NK-92 (cell line): Measurements from ENCODE around the gene SRPK1.

ENCODE experiments used
- DNase-seq: peaks from one replicate; lab custom pipeline; 2025; ENCODE audit not compliant: unreplicated experiment; lab: John Stamatoyannopoulos, UW

SRPK1 gene

DNA sequence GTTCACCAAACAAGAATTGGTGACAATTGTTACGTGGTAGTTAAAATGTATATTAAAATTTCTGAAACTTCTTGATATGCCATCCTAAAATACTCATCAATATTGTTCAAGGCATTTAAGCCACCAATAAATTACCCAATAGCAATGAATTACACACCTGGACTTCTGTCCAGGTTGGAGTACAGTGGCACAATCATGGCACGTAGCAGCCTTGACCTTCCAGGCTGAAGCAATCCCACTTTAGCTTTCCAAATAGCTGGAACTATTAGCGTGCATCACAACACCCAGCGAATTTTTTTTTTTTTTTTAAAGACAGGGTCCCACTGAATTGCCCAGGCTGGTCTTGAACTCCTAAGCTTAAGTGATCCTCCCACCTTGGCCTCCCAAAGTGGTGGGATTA is 17.2 kb downstream of the SRPK1 start:
- DNase-seq = no peak

DNA sequence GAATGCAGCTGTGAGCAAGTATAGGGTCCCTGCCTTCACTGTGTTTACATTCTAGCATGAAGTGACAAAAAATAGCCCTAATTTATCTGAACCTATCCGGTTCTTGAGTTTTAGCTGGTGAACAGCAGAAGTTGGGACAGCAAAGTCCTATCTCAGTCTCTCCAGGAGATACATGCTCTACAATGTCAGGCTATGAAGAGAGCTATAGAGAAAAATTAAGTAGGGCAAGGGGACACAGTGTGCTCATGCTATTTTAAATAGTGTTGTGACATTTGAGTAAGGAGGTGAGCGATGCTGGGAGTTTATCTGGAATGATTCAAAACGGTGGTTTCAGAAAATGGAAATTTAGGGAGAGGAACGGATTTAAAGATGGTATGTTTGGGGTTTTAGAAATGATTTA is 20.4 kb downstream of the SRPK1 start:
- no peak for DNase-seq

DNA sequence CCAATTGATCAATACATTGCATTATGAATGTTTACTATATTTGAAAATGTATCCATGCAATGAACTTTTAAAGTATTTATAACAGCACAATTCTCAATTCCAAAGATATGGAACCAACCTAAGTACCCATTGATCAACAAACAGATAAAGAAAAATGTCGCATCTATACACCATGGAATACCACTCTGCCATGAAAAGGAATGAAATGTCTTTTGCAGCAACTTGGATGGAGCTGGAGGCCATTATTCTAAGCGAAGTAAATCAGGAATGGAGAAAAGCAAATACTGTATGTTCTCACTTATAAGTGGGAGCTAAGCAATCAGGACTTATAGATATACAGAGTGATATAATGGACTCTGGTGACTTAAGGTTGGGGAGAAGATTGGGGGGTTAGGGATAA is 22.9 kb downstream of the SRPK1 start:
- DNase-seq = no peak

DNA sequence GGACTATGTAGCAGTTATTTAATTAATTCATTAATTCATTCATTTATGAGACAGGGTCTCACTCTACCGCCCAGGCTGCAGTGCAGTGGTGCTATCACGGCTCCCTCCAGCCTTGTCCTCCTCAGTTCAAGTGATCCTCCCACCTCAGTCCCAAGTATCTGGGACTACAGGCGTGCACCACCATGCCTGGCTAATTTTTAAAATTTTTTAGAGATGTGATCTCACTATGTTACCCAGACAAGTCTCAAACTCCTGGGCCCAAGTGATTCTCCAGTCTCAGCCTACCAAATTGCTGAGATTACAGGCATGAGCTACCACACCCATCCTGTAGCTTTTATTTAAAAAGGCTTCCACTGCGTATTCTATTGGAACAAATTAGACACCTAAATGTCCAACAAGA is 23.4 kb downstream of the SRPK1 start:
- no peak for DNase-seq

DNA sequence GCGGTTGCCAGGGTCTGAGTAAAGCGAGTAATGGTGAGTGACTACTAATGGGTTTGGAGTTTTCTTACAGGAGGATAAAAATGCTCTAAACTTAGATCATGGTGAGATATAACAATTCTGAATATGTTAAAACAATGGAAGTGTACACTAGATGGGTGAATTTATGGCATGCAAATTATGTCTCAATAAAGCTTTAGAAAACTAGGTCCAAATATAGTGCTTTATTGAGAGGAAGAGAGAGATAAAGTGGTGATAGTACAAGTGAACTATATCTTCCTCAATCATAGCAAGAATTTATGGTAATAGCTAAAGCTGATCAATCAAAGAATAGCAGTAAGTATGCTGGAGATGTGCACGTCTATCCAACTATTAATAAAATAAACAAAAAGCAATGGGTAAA is 23.9 kb downstream of the SRPK1 start:
- DNase-seq = no peak

DNA sequence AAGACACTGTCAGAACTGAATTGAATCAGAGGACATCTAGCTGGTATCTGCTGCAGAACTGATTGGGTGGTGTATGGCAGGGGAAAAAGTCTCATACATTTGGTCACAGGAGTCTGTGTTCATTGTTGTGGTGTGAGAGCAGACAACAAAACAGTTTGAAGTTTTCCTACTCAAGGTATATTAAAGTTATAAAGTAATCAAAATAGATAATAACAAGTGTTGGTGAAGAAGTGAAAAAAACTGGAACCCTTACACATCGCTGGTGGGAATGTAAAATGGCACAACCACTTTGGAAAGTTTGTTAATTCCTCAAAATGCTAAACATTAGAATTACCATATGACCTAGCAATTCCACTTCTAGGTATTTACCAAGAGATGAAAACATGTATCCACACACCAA is 24.7 kb downstream of the SRPK1 start:
- DNase-seq = no peak

DNA sequence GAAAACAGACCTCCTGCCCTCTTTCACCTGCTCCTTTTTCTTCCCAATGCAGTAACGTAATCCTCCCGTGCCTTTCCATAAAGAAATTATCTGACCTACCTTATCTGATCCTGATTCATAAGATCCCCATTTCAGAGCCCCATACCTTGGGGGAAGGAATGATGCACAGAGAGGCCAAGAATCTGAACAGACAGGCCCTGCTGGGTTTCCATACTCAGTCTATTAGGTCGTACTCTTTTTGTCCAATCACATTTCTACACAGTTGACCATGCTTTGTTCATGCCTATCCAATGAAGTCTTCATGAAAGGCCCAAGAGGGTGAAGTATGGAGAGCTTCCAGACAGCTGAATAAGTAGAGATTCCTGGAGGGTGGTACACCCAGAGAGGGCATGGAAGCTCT is 25.3 kb downstream of the SRPK1 start:
- DNase-seq = no peak

DNA sequence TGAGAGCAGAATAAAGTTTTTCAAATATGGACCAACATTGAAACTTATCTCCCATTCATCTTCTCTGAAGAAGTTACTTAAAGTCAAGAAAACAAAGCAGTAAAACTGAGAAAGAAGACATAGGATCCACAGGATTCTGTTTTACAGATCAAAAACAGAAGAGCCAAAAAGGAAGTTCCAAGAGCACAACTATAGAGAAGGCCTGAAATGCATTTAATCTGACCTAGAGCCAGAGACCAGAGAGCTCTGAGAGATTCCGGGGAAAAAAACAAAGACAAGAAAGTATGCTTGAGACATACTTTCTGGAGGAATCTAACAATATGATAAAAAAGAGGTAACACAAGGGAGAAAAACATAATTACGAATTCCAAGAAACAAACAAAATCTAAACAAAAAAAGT is 26.1 kb downstream of the SRPK1 start:
- DNase-seq = no peak

DNA sequence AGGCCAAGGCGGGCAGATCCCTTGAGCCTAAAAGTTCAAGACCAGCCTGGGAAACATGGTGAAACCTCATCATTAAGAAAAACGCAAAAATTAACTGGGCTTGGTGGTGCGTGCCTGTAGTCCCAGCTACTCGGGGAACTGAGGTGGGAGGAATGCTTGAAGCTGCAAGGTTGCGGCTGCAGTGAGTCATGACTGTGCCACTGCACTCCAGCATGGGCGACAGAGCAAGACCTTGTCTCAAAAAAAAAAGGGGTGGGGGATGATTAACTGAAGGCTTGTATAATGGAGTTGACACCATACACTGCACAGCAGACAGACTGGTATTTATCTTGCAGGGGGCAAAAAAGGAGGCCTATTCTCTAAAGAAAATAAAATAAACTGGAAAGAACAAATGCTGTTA is 27.7 kb downstream of the SRPK1 start:
- DNase-seq = no peak

DNA sequence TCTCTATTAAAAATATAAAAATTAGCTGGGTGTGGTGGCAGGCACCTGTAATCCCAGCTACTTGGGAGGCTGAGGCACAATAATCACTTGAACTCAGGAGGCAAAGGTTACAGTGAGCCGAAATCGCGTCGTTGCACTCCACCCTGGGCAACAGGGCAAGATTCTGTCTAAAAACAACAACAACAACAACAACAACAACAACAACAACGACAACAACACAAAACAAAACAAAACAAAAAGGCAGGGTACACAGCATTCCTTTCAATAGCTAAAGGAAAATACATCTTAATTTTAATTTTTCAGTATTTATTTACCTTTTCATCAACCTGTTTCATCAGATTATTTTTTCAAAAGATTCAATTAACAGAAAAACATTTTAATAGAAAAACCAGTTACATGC is 28.4 kb downstream of the SRPK1 start:
- DNase-seq = no peak

DNA sequence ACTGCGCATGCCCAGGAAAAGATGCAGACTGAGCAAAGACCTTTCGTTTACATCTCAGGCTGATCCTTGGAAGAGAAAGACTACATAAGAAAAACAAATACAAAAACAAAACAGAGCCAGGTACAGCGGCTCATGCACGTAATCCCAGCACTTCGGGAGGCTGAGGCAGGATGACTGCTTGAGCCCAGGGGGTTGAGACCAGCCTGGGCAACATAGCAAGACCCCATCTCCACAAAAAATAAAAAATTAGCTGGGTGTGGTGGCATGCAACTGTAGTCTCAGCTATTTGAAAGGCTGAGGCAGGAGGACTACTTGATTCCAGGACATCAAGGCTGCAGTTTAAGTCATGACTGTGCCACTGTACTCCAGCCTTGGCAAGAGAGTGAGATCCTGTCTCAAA is 41.7 kb downstream of the SRPK1 start:
- DNase-seq = no peak

DNA sequence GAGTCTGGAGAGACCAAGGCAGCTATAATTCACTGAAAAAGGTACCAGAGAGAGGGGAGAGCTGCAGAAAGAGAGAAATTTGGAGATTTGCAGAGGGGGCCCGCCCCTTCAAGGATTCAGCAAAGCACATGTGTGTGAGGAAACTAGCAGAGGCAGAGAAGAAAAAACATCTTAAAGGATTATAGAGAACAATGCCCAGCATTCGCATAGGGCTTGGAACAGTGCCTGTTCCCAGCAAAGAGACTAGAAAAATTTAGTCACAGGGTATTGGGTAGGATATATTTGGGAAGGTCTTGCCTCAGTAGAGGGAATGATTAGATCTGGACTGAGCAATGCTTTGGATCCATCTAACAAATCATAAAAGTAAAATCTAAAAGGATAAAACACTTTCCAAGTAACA is 44.0 kb downstream of the SRPK1 start:
- no peak for DNase-seq

DNA sequence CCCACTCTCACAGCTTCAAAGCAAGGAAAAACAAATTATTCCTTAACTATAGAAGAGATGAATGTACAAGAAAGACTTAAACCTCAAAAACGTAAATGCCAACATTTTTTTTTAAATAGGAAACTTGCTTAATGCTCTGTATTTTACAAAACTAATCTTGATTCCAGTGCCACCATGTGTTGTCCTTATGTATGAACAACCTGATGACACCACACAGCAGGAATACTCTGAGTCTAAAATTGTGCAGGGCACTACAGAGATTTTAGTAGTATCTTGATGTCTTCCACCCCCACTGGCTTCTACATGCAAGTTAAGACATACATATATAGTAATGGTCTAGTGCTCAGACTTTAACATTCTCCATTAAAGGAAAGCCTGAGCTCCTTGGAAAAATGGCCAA is 46.2 kb downstream of the SRPK1 start:
- DNase-seq = no peak

DNA sequence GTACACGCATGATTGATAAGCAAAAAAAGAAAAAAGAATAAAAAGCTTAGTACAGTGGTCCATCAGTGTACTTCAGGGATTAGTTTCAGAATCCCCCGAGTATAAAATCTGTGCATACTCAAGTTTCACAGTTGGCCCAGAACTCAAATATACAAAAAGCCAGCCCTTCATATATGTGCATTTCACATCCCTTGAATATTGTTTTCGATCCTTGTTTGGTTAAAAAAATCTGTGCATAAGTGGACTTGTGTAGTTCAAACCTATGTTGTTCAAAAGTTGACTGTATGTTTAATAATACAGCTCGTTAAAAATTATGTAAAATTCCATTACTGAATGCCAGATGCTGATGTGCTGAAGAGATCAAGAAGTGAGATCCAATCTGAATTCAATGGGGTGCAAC is 61.5 kb downstream of the SRPK1 start:
- no peak for DNase-seq

DNA sequence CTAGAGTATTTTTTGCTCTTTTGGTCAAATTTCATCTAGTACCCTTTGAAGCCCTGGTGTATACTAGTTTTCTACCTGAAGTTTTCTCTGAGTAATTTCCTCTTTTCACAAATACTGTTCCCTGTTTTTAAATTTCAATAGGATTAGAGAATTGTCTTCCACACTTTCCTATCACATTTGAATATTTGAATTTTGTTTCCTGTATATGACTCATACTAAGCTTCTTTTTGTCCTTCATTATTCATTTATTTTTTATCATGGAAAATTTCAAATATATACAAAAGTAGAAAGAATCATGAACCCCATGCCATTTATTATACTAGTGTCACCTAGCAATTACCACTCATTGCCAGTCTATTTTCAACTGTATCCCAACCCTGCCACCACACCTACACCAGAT is 63.0 kb downstream of the SRPK1 start:
- no peak for DNase-seq

DNA sequence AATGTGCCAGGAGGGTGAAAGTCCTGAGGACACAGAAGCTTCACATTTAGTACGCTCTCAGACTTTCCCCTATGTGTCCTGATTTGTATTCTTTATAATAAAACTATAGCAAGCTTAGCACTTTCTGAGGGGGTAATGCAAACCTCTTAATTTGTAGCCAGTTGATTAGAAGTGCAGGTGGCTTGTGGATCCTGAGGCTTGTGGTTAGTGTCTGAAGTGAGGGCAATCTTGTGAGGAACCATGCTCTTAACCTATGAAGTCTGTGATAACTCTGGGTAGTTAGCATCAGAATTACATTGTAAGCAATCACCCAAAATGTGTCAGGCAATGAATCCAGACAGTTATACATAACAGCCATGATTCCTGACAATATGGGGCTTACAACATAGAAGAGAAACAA is 64.6 kb downstream of the SRPK1 start:
- no peak for DNase-seq

DNA sequence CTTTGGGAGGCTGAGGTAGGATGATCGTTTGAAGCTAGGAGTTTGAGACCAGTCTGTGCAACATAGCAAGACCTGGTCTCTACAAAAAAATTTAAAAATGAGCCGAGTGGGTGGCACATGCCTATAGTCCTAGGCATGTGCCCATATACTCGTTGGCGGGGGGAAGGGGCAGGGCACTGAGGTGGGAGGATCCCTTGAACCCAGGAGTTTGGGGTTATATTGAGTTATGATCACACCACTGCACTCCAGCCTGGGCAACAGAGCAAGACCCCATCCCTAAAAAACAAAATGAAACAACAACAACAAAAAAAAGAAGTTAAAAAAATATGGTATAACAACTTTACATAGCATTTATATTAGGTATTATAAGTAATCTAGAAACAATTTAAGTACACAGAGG is 67.9 kb downstream of the SRPK1 start:
- DNase-seq = no peak

DNA sequence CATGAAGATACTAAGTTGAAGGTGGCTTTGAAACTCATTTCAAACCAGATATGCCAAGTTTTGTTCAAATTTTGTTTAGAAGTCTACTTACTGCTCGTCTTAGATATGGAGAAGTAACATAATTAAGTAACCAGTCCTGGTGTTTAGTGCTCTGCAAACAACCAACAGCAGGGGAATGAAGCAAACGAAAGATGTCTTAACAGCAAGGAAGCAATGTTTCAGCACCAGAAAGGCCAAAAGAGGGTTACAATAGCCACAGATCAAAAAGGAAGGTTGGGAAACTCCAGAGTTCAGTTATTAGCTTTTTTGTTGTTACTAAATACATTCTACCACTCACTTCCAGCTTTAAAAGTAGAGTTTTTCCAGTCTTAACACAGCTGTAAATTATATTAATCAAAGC is 70.7 kb downstream of the SRPK1 start:
- DNase-seq = no peak

DNA sequence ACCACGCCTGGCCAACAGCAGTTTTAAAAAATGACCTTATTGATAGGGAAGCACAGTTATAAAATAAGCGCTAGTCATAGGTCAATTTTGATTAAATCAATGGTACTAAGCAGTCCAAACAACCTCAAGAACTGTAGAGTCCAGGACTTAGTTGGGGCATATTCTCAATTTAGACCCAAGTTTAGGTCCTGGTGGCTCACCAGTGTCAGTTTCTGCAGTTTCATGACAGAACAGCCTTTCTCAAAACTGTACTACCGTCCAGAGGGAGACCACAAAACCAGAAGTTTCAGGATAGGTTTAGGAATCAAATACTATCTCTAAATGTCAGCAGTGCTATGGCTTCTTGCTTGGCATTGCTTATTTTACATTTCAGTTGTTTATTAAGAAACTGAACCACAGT is 76.6 kb downstream of the SRPK1 start:
- DNase-seq = no peak

DNA sequence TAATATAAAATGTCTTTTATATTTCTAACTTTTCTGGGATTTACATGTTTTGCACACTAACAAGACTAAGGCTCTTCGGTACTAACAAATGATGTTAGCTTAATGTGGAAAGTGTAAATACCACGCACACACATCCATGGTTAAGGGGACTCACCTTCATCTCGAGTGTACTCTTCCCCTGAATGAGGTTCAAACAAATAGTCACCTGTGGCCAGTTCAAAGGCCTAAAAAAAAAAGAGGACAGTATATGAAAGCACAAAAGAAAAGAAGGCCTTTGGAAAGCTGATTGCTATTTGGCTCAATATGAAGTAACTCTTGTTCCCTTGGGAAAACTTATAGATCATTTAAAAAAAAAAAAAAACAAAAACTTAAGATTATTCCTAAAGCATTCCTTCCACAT is 78.5 kb downstream of the SRPK1 start:
- DNase-seq = no peak

DNA sequence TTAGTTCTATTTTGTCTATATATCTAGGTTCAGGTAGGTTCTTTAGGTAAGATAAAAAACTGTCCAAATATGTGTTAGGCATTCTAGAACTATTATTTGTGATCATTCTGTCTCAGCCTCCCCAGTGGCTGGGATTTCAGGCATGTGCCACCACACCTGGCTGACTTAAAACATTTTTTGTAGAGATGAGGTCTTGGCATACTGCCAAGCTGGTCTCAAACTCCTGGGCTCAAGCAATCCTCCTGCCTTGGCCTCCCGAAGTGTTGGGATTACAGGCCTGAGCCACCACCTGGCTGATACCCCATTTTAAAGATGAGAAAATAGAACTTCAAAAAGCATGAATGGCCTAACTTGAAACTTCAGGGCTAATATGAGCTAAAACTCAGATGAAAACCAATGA is 81.9 kb downstream of the SRPK1 start:
- DNase-seq = no peak

DNA sequence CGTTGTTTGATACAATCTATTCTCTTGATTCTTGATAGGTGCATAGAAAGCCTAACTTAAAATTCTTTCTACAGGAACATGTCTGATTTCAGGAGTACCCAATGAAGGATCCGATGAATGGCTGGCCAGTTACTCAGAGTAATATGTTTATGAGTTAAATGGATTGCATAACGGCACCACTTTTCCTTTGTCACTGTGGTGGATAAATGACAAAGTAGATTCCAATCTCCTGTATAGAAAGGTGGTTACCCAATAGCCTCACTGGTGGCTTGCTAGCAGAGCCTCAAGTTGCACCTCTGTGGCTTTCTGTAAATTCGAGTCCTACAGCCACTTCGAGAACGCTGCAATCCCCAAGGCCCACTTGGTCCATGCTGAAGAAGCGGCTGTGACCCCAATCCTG is 87.4 kb downstream of the SRPK1 start:
- DNase-seq = no peak

DNA sequence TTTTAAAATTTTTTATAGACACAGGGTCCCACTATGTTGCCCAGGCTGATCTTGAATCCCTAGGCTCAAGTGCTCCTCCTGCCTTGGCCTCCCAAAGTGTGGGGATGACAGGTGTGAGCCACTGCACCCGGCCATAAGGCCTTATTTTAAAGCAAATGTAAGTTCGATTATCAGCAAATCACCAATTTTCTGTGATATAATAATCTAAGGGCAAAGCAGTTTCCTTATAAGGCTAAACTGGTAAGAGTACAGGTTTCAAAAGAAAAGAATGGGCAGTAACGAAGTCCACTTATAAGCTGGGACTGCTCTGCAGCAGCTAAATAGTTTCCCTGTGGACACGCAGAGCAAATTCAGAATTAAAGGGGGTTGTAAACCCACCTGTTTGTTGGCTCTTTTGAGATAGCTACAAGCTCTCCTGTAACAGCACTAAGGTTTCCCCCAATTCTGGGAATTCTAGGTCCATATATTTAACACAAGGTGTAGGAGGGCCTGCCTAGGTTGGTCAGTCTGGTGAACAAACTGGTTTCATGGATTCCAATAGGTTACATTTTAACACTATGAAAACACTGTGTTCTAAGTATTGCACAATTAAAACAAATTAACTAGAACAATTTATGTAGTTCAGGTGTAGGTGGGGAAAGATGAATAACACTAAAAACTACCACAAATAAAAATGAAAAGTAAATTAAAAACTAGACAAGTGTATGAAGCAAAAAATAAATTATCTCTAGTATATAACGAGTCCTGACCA is 89.5 kb downstream of the SRPK1 start:
- DNase-seq = no peak

DNA sequence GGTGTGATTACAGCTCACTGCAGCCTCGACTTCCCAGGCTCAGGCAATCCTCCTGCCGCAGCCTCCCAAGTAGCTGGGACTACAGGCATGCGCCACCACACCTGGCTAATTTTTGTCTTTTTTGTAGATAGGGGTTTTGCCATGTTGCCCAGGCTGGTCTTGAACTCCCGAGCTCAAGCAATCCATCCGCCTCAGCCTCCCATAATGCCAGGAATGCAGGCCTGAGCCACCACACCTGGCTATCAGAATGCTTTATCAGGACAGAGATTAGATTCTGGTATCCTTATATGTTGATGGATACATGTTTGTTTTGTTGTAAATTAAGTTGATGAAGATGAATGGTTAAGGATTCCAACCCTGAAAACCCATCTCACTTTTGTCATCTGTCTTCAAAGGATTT is 91.6 kb downstream of the SRPK1 start:
- DNase-seq = no peak
